Panc1 (cell line): ENCODE data around the gene TMEM25. TPM values are rescaled to one million over a fixed set of nuclear protein-coding genes. Genes with fewer than 3 reads are reported as not detected.

Source experiments
- ATAC-seq: fragments of 200-7000 bp; cut with Tn5 transposase; 2 replicates; pipeline ENCODE4 v1.9.1; 2020; ENCODE audit warnings: mild to moderate bottlenecking, moderate library complexity
- BruUV-seq: library from RNA; stranded (reverse); fragments of 400-500 nt; replicated peaks from 2 replicates; lab custom pipeline; 2021; lab: Mats Ljungman, UMichigan
- CTCF ChIA-PET: fragments of 300-600 bp; sonication (Branson Sonifier 250); formaldehyde crosslinking; loops from one replicate; lab custom pipeline; 2022; ENCODE audit warnings: antibody characterized with exemption; lab: Charles Lee
- POLR2A ChIA-PET: fragments of 300-600 bp; sonication (Branson Sonifier 250); formaldehyde crosslinking; loops from one replicate; lab custom pipeline; 2022; ENCODE audit warnings: antibody characterized with exemption; lab: Charles Lee
- DNase-seq: peaks from one replicate; pipeline ENCODE4 v3.0.0-alpha.2; 2010; ENCODE audit warnings: low read depth, low spot score
- H3K27ac ChIP-seq: 2 replicates; pipeline ENCODE4 v1.5.1; 2011; ENCODE audit warnings: mild to moderate bottlenecking, low read length, inconsistent platforms
- H3K27me3 ChIP-seq: fragments of 200-500 bp; sonication (Bioruptor generic); 2 replicates; pipeline ENCODE4 v1.6.0; 2014; ENCODE audit warnings: low read length, inconsistent platforms; ENCODE audit not compliant: control insufficient read depth, insufficient read depth
- H3K36me3 ChIP-seq: fragments of 200-500 bp; sonication (Bioruptor generic); 2 replicates; pipeline ENCODE4 v1.5.1; 2014; ENCODE audit warnings: inconsistent platforms, mild to moderate bottlenecking, low read length, moderate library complexity; ENCODE audit not compliant: control insufficient read depth, insufficient read depth
- H3K4me1 ChIP-seq: 2 replicates; pipeline ENCODE4 v1.5.1; 2011; ENCODE audit warnings: inconsistent platforms, mild to moderate bottlenecking, low read length, moderate library complexity; ENCODE audit not compliant: control insufficient read depth, insufficient read depth
- H3K4me3 ChIP-seq, 2 experiments: 2 replicates each; pipeline ENCODE4 v1.5.1; 2011 to 2012; ENCODE audit warnings: low read depth in 2 of 2, low read length in 2 of 2, mild to moderate bottlenecking in 2 of 2, inconsistent platforms in 1 of 2, moderate library complexity in 1 of 2
- H3K9me3 ChIP-seq: fragments of 200-500 bp; sonication (Bioruptor generic); 2 replicates; pipeline ENCODE4 v1.5.1; 2014; ENCODE audit warnings: low read depth, mild to moderate bottlenecking, inconsistent platforms, low read length, moderate library complexity; ENCODE audit not compliant: control insufficient read depth, insufficient read depth
- POLR2AphosphoS5 ChIP-seq: IDR thresholded peaks from 2 replicates; pipeline ENCODE4 v1.6.1; 2012; ENCODE audit warnings: mild to moderate bottlenecking, low read depth, low read length, moderate library complexity
- SIN3A ChIP-seq: IDR thresholded peaks from 2 replicates; pipeline ENCODE4 v1.6.1; 2012; ENCODE audit warnings: low read depth, mild to moderate bottlenecking, low read length, moderate library complexity, borderline replicate concordance; ENCODE audit not compliant: insufficient read depth
- TCF7L2 ChIP-seq: IDR thresholded peaks from 2 replicates; pipeline ENCODE4 v1.6.1; 2011; ENCODE audit warnings: mild to moderate bottlenecking, low read depth, low read length, inconsistent platforms
- in situ Hi-C: cut with HindIII; loops from 2 replicates; pipeline ENCODE4 v1.10.0; 2016; ENCODE audit warnings: low sequenced_read_pairs, low pct_unique_long_range_greater_than_20kb
- intact Hi-C: fragments of 100-400 bp; cut with micrococcal nuclease; formaldehyde crosslinking; loops from one replicate; pipeline ENCODE4 v1.10.0; 2022; ENCODE audit not compliant: unreplicated experiment
- total RNA-seq: library from RNA; stranded (reverse); gene quantifications from one replicate; pipeline ENCODE4 v1.2.1, GENCODE V29; 2021; ENCODE audit not compliant: unreplicated experiment
- TF ChIP-seq, protein P1 (sequence below): fragments of 450-650 bp; IDR thresholded peaks from 2 replicates; pipeline ENCODE4 v1.5.1; 2017; ENCODE audit warnings: mild to moderate bottlenecking
- TF ChIP-seq, protein P2 (sequence below), 2 experiments: IDR thresholded peaks; 2 replicates each; pipeline ENCODE4 v1.6.1; 2011 to 2012; ENCODE audit warnings: low read depth in 2 of 2, control low read depth in 1 of 2, low read length in 1 of 2, mild to moderate bottlenecking in 1 of 2, moderate library complexity in 1 of 2; ENCODE audit not compliant: insufficient read depth in 1 of 2

TMEM25 gene
- total RNA-seq, 1 experiment from 2014 or later = 6.7 TPM

DNA sequence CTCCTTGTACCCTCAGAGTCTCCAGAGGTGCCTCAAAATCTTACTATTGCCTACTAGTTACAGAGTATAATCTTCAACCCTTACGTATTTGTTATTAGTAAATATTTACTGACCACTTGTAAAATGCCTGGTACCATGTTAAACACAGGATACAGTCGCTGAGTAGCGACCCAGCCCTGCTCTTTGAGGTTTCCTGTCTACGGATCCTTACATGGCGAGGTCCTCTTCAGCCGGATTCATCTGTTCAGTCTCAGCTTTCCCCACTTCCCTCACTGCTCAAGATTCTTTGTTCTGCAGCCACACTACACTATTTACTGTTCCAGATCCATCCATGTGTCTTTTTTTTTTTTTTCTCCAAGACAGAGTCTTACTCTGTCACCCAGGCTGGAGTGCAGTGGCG lies 16.9 kb upstream of the TMEM25 start:
- intact Hi-C loops = no loop called here
- H3K36me3 ChIP-seq = peaks cover 73% of the 10 kb centered on the region
- TF ChIP-seq SIN3A = no peak
- no peak for TF ChIP-seq TCF7L2
- TF ChIP-seq, protein P1, sequence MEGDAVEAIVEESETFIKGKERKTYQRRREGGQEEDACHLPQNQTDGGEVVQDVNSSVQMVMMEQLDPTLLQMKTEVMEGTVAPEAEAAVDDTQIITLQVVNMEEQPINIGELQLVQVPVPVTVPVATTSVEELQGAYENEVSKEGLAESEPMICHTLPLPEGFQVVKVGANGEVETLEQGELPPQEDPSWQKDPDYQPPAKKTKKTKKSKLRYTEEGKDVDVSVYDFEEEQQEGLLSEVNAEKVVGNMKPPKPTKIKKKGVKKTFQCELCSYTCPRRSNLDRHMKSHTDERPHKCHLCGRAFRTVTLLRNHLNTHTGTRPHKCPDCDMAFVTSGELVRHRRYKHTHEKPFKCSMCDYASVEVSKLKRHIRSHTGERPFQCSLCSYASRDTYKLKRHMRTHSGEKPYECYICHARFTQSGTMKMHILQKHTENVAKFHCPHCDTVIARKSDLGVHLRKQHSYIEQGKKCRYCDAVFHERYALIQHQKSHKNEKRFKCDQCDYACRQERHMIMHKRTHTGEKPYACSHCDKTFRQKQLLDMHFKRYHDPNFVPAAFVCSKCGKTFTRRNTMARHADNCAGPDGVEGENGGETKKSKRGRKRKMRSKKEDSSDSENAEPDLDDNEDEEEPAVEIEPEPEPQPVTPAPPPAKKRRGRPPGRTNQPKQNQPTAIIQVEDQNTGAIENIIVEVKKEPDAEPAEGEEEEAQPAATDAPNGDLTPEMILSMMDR = no peak
- TF ChIP-seq, protein P2, sequence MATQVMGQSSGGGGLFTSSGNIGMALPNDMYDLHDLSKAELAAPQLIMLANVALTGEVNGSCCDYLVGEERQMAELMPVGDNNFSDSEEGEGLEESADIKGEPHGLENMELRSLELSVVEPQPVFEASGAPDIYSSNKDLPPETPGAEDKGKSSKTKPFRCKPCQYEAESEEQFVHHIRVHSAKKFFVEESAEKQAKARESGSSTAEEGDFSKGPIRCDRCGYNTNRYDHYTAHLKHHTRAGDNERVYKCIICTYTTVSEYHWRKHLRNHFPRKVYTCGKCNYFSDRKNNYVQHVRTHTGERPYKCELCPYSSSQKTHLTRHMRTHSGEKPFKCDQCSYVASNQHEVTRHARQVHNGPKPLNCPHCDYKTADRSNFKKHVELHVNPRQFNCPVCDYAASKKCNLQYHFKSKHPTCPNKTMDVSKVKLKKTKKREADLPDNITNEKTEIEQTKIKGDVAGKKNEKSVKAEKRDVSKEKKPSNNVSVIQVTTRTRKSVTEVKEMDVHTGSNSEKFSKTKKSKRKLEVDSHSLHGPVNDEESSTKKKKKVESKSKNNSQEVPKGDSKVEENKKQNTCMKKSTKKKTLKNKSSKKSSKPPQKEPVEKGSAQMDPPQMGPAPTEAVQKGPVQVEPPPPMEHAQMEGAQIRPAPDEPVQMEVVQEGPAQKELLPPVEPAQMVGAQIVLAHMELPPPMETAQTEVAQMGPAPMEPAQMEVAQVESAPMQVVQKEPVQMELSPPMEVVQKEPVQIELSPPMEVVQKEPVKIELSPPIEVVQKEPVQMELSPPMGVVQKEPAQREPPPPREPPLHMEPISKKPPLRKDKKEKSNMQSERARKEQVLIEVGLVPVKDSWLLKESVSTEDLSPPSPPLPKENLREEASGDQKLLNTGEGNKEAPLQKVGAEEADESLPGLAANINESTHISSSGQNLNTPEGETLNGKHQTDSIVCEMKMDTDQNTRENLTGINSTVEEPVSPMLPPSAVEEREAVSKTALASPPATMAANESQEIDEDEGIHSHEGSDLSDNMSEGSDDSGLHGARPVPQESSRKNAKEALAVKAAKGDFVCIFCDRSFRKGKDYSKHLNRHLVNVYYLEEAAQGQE (IDR thresholded peaks at IDR 0.05; ENCODE audit: insufficient read depth in 1 of 2, low read depth in 2 of 2, low read length in 1 of 2) = no peak
- TF ChIP-seq POLR2AphosphoS5 = no peak
- BruUV-seq = no TSS peak
- no peaks in the 10 kb centered on the region for H3K4me1 ChIP-seq
- CTCF ChIA-PET = no interaction called here
- in situ Hi-C loops = no loop called here
- POLR2A ChIA-PET = no interaction called here
- no peak for ATAC-seq
- H3K4me3 ChIP-seq = no peak overlapping the region
- no peak overlapping the region for H3K27ac ChIP-seq
- DNase-seq = no peak
- no peaks in the 10 kb centered on the region for H3K27me3 ChIP-seq
- H3K9me3 ChIP-seq = no peaks in the 10 kb centered on the region

DNA sequence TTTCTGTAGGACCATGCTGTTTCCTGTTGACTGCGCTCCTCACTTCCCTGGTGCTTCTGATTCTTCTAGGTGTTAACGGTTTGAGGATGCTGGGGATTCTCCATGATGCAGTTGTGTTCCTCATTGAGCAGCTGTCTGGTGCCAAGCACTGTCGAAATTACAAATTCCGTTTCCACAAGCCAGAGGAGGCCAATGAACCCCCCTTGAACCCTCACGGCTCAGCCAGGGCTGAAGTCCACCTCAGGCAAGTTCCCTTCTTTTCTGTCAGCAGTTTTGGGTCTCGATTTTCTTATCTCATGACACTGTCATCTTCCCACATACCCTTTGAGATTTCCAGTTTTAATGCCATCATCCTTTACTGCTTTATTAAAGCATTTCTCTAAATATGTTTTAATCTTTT lies 11.4 kb upstream of the TMEM25 start:
- Histone ChIP-seq H3K4me3 (no peak overlapping the region), H3K9me3 (no peaks in the 10 kb centered on the region), H3K4me1 (no peaks in the 10 kb centered on the region), H3K27me3 (no peaks in the 10 kb centered on the region), H3K27ac (no peak overlapping the region), H3K36me3 (peaks cover 57% of the 10 kb centered on the region)
- no TSS peak for BruUV-seq
- ChIA-PET CTCF (no interaction called here), POLR2A (no interaction called here)
- intact Hi-C loops = no loop called here
- ATAC-seq (no peak), DNase-seq (no peak)
- TF ChIP-seq TCF7L2 = no peak
- TF ChIP-seq, protein P2 (IDR thresholded peaks at IDR 0.05; ENCODE audit: insufficient read depth in 1 of 2, low read depth in 2 of 2, low read length in 1 of 2) = no peak
- in situ Hi-C loops = no loop called here
